SK-N-SH (cell line): ENCODE results near the gene TK2. TPM values are rescaled to one million over a fixed set of nuclear protein-coding genes. Genes with fewer than 3 reads are reported as not detected.

Experiments used
- CTCF ChIA-PET: fragments of 300-600, 350-600 bp; formaldehyde crosslinking; extraction: SDS; loops from one replicate; lab custom pipeline; 2021; lab: Yijun Ruan, JAX
- POLR2A ChIA-PET: fragments of 350-600 bp; sonication (Branson Sonifier 250); formaldehyde crosslinking; extraction: SDS; loops from one replicate; lab custom pipeline; 2020; ENCODE audit warnings: antibody characterized with exemption, inconsistent platforms; lab: Yijun Ruan, JAX
- DNase-seq: peaks from one replicate; pipeline ENCODE4 v3.0.0; 2012
- H2AFZ ChIP-seq: fragments of 200-600 bp; sonication (generic); 2 replicates; pipeline ENCODE4 v1.8.1; 2016; ENCODE audit warnings: antibody characterized with exemption, mild to moderate bottlenecking, low read depth
- H3F3A ChIP-seq: fragments of 200-600 bp; sonication (generic); replicated peaks from 2 replicates; pipeline ENCODE3; 2016; ENCODE audit warnings: antibody characterized with exemption, mild to moderate bottlenecking; ENCODE audit not compliant: insufficient read depth
- H3K27ac ChIP-seq, 2 experiments: fragments of 200-500 bp in 1 of 2; fragments of 200-600 bp in 1 of 2; sonication (Bioruptor generic) in 1 of 2; sonication (generic), shearing (Covaris generic) in 1 of 2; 2 replicates each; pipeline versions ENCODE4 v1.5.1 to v1.6.1; 2014 to 2016; ENCODE audit warnings: low read depth in 2 of 2, inconsistent platforms in 1 of 2, low read length in 1 of 2, mild to moderate bottlenecking in 1 of 2, mixed read lengths in 1 of 2
- H3K27me3 ChIP-seq: fragments of 200-600 bp; sonication (generic), shearing (Covaris generic); 2 replicates; pipeline ENCODE4 v1.6.1; 2016; ENCODE audit warnings: mixed run types; ENCODE audit not compliant: insufficient read depth
- H3K36me3 ChIP-seq, 2 experiments: fragments of 200-500 bp in 1 of 2; fragments of 200-600 bp in 1 of 2; sonication (Bioruptor generic) in 1 of 2; sonication (generic) in 1 of 2; replicated peaks in 1 of 2; 2 replicates each; pipeline versions ENCODE3 to v1.5.1; 2014 to 2016; ENCODE audit warnings: low read length in 1 of 2, mild to moderate bottlenecking in 1 of 2; ENCODE audit not compliant: insufficient read depth in 2 of 2, control insufficient read depth in 1 of 2
- H3K4me1 ChIP-seq, 2 experiments: fragments of 200-500 bp in 1 of 2; fragments of 200-600 bp in 1 of 2; sonication (Bioruptor generic) in 1 of 2; sonication (generic), shearing (Covaris generic) in 1 of 2; 2 replicates each; pipeline versions ENCODE4 v1.5.1 to v1.6.1; 2014 to 2016; ENCODE audit warnings: low read depth in 1 of 2, low read length in 1 of 2, mixed run types in 1 of 2; ENCODE audit not compliant: insufficient read depth in 2 of 2, control insufficient read depth in 1 of 2
- H3K4me2 ChIP-seq: fragments of 200-600 bp; sonication (generic), shearing (Covaris generic); 2 replicates; pipeline ENCODE4 v1.6.1; 2017; ENCODE audit warnings: mixed run types
- H3K4me3 ChIP-seq, 2 experiments: fragments of 200-500 bp in 1 of 2; fragments of 200-600 bp in 1 of 2; sonication (Bioruptor generic) in 1 of 2; sonication (generic), shearing (Covaris generic) in 1 of 2; 2 replicates each; pipeline versions ENCODE4 v1.5.1 to v1.8.1; 2014 to 2016; ENCODE audit warnings: low read depth in 2 of 2, inconsistent platforms in 1 of 2, low read length in 1 of 2, mild to moderate bottlenecking in 1 of 2, mixed read lengths in 1 of 2, moderate library complexity in 1 of 2
- H3K79me2 ChIP-seq: fragments of 200-600 bp; sonication (generic); 2 replicates; pipeline ENCODE4 v1.8.1; 2017; ENCODE audit warnings: mild to moderate bottlenecking; ENCODE audit not compliant: insufficient read depth
- H3K9ac ChIP-seq: fragments of 200-600 bp; sonication (generic); 2 replicates; pipeline ENCODE4 v1.6.1; 2017; ENCODE audit warnings: mixed run types
- H3K9me2 ChIP-seq: fragments of 200-600 bp; sonication (generic); 2 replicates; pipeline ENCODE4 v1.6.1; 2017; ENCODE audit warnings: mixed run types
- H3K9me3 ChIP-seq: fragments of 200-600 bp; sonication (generic); 2 replicates; pipeline ENCODE4 v1.6.1; 2017; ENCODE audit warnings: mixed run types, mild to moderate bottlenecking, moderate library complexity
- H4K20me1 ChIP-seq: fragments of 200-600 bp; sonication (generic); 2 replicates; pipeline ENCODE4 v1.6.1; 2017; ENCODE audit warnings: mild to moderate bottlenecking, mixed run types; ENCODE audit not compliant: insufficient read depth
- CHD2 ChIP-seq: fragments of 150-350 bp; IDR thresholded peaks from 2 replicates; pipeline ENCODE4 v1.6.1; 2018; ENCODE audit warnings: low read length; ENCODE audit not compliant: partially characterized antibody
- CTCF ChIP-seq: fragments of 200-600 bp; sonication (generic); IDR thresholded peaks from 2 replicates; pipeline ENCODE4 v1.6.1; 2017; ENCODE audit warnings: antibody characterized with exemption, mild to moderate bottlenecking, moderate library complexity
- FOSL2 ChIP-seq: IDR thresholded peaks from 2 replicates; pipeline ENCODE4 v1.4.0; 2012; ENCODE audit warnings: low read depth, mild to moderate bottlenecking, moderate library complexity, borderline replicate concordance
- FOXM1 ChIP-seq: IDR thresholded peaks from 2 replicates; pipeline ENCODE4 v1.4.0; 2012; ENCODE audit warnings: low read depth, mild to moderate bottlenecking
- MAX ChIP-seq: IDR thresholded peaks from 2 replicates; pipeline ENCODE4 v1.4.0; 2012; ENCODE audit warnings: low read depth
- NRF1 ChIP-seq: IDR thresholded peaks from 2 replicates; pipeline ENCODE4 v1.6.1; 2012; ENCODE audit warnings: low read depth, mild to moderate bottlenecking, low read length
- PBX3 ChIP-seq: IDR thresholded peaks from 2 replicates; pipeline ENCODE4; 2012
- POLR2AphosphoS5 ChIP-seq: IDR thresholded peaks from 2 replicates; pipeline ENCODE4 v1.6.1; 2012; ENCODE audit warnings: low read depth, low read length
- RCOR1 ChIP-seq: fragments of 150-350 bp; IDR thresholded peaks from 2 replicates; pipeline ENCODE4 v1.6.1; 2017; ENCODE audit warnings: antibody characterized with exemption, low read length
- REST ChIP-seq: IDR thresholded peaks from 2 replicates; pipeline ENCODE4 v1.6.1; 2012; ENCODE audit warnings: mild to moderate bottlenecking, low read depth, low read length, moderate library complexity
- RXRA ChIP-seq: IDR thresholded peaks from 2 replicates; pipeline ENCODE4 v1.4.0; 2012; ENCODE audit warnings: low read depth, mild to moderate bottlenecking, borderline replicate concordance
- SIN3A ChIP-seq: IDR thresholded peaks from 2 replicates; pipeline ENCODE4 v1.6.1; 2012; ENCODE audit warnings: low read depth, mild to moderate bottlenecking, low read length, moderate library complexity, borderline replicate concordance
- TAF1 ChIP-seq: IDR thresholded peaks from 2 replicates; pipeline ENCODE4 v1.6.1; 2012; ENCODE audit warnings: low read depth, mild to moderate bottlenecking, low read length, moderate library complexity, borderline replicate concordance
- TCF12 ChIP-seq: IDR thresholded peaks from 2 replicates; pipeline ENCODE4 v1.4.0; 2012
- TEAD4 ChIP-seq: IDR thresholded peaks from 2 replicates; pipeline ENCODE4 v1.4.0; 2012; ENCODE audit warnings: mild to moderate bottlenecking, borderline replicate concordance; ENCODE audit not compliant: insufficient read depth
- USF1 ChIP-seq: IDR thresholded peaks from 2 replicates; pipeline ENCODE4 v1.4.0; 2012; ENCODE audit warnings: low read depth, borderline replicate concordance
- USF2 ChIP-seq: fragments of 150-350 bp; IDR thresholded peaks from 2 replicates; pipeline ENCODE4 v1.6.1; 2017; ENCODE audit warnings: antibody characterized with exemption, low read length, low read depth, borderline replicate concordance
- ZBTB33 ChIP-seq: IDR thresholded peaks from 2 replicates; pipeline ENCODE4 v1.4.0; 2012; ENCODE audit warnings: low read depth, borderline replicate concordance
- WGBS: methylation state at CpG from one replicate; pipeline ENCODE4 v1.1.6; 2017; ENCODE audit warnings: low lambda C conversion rate; 5-methylcytosine and 5-hydroxymethylcytosine counted together
- polyA plus RNA-seq, 3 experiments: library from polyadenylated mRNA; depleted of rRNA; stranded (reverse); fragments of >200 nt; gene quantifications; 2 replicates each; pipeline ENCODE4 v1.2.3, GENCODE V29; 2012

Gene TK2
- polyA plus RNA-seq, 1 of the 3 experiments (the other 2 are of a cell fraction), result 25.2 TPM

- no peak overlapping the region for H3K27ac ChIP-seq
- DNase-seq, result no peak
- H4K20me1 ChIP-seq, result no peaks in the 10 kb centered on the region
- no peaks in the 10 kb centered on the region for H3K9me3 ChIP-seq
- H3K27me3 ChIP-seq, result no peaks in the 10 kb centered on the region
- peaks cover 1% of the 10 kb centered on the region for H3F3A ChIP-seq
- H3K4me2 ChIP-seq, result no peak overlapping the region
- no peak overlapping the region for H2AFZ ChIP-seq
- no peaks in the 10 kb centered on the region for H3K79me2 ChIP-seq
- no peak overlapping the region for H3K9ac ChIP-seq
- WGBS, result 91% methylated on average over 5 of the region's 5 CpGs
- ChIA-PET POLR2A (no interaction called here), CTCF (interaction anchor here (1.2 to 1.5 kb wide), 2 partner anchors 13 to 101 kb away, joined by 3 read pairs; no protein-coding TSS in a partner anchor)
- peaks cover 0 to 10% of the 10 kb centered on the region in 2 experiments; a peak in 2 of 4 replicates for H3K4me1 ChIP-seq
- H3K4me3 ChIP-seq, result no peak overlapping the region
- TF ChIP-seq CTCF (no peak), TAF1 (no peak), REST (no peak), NRF1 (no peak), POLR2AphosphoS5 (no peak), SIN3A (no peak), TEAD4 (no peak), TCF12 (no peak), RXRA (no peak), MAX (no peak), ZBTB33 (no peak), RCOR1 (no peak), FOSL2 (no peak), USF1 (no peak), CHD2 (no peak), USF2 (no peak), PBX3 (no peak), FOXM1 (no peak)
- H3K9me2 ChIP-seq, result no peaks in the 10 kb centered on the region
- H3K36me3 ChIP-seq, result no peaks in the 10 kb centered on the region
These were observed 26.4 kb upstream of the TK2 start for GRCh38 chr16:66576296-66576695.
